Peyer's patch (tissue), 4 donors: ENCODE measurements around the gene PLXNA2. TPM values are rescaled to one million over a fixed set of nuclear protein-coding genes. Genes with fewer than 3 reads are reported as not detected.

Experiments
- DNase-seq, 3 donors: peaks; one replicate each; pipeline ENCODE4 v3.0.0-alpha.2; 2017 to 2019
- H3K27ac ChIP-seq, 4 donors: fragments of 200-600 bp; sonication (generic); one replicate each; pipeline ENCODE4 v1.5.1; 2016 to 2019
- H3K27me3 ChIP-seq, 2 donors: fragments of 200-600 bp; sonication (generic); one replicate each; pipeline ENCODE4 v1.5.1; 2019
- H3K36me3 ChIP-seq, 3 donors: fragments of 200-600 bp; sonication (generic); one replicate each; pipeline ENCODE4 v1.5.1; 2016 to 2019
- H3K4me1 ChIP-seq, 4 donors: fragments of 200-600 bp; sonication (generic); one replicate each; pipeline ENCODE4 v1.5.1; 2016 to 2019
- H3K4me3 ChIP-seq, 4 donors: fragments of 200-600 bp; sonication (generic); 1 replicate in 3 of 4; 2 replicates in 1 of 4; pipeline ENCODE4 v1.5.1; 2016 to 2019; ENCODE audit warnings: mild to moderate bottlenecking in 1 of 4
- H3K9me3 ChIP-seq, 4 donors: fragments of 200-600 bp; sonication (generic); one replicate each; pipeline ENCODE4 v1.5.1; 2016 to 2019; ENCODE audit warnings: mild to moderate bottlenecking in 1 of 4
- POLR2A ChIP-seq, 2 donors: fragments of 450-650 bp; IDR thresholded peaks; one replicate each; pipeline ENCODE4 v1.5.1; 2017; ENCODE audit warnings: antibody characterized with exemption in 2 of 2, mild to moderate bottlenecking in 2 of 2, moderate library complexity in 2 of 2
- total RNA-seq, 4 donors: library from RNA; depleted of rRNA; stranded (reverse); fragments of >200 nt; gene quantifications; one replicate each; pipeline ENCODE4 v1.1.0, GENCODE V29; 2016
- TF ChIP-seq, protein P1 (sequence below), 6 experiments: fragments of 450-650 bp in 4 of 6; fragments of 200-600 bp in 2 of 6; sonication (generic) in 1 of 6; IDR thresholded peaks; one replicate each; pipeline ENCODE4 v1.5.1; 2017 to 2019; ENCODE audit warnings: antibody characterized with exemption in 6 of 6, mild to moderate bottlenecking in 3 of 6, moderate library complexity in 1 of 6

PLXNA2 gene
- total RNA-seq, 4 donors from 2014 or later: 51.5 to 70.2 (median 62.5) TPM

GRCh38 chr1:208078752-208079151 lies 165.4 kb downstream of the PLXNA2 start:
- Histone ChIP-seq H3K27me3 (no peaks in the 10 kb centered on the region), H3K36me3 (peaks cover 0 to 43% (median 0%) of the 10 kb centered on the region in 3 donors), H3K27ac (no peak overlapping the region), H3K4me1 (no peaks in the 10 kb centered on the region), H3K4me3 (no peak overlapping the region), H3K9me3 (no peaks in the 10 kb centered on the region)
- DNase-seq: no peak
- no peak for TF ChIP-seq POLR2A (IDR thresholded peaks at IDR 0.05)
- TF ChIP-seq, protein P1, sequence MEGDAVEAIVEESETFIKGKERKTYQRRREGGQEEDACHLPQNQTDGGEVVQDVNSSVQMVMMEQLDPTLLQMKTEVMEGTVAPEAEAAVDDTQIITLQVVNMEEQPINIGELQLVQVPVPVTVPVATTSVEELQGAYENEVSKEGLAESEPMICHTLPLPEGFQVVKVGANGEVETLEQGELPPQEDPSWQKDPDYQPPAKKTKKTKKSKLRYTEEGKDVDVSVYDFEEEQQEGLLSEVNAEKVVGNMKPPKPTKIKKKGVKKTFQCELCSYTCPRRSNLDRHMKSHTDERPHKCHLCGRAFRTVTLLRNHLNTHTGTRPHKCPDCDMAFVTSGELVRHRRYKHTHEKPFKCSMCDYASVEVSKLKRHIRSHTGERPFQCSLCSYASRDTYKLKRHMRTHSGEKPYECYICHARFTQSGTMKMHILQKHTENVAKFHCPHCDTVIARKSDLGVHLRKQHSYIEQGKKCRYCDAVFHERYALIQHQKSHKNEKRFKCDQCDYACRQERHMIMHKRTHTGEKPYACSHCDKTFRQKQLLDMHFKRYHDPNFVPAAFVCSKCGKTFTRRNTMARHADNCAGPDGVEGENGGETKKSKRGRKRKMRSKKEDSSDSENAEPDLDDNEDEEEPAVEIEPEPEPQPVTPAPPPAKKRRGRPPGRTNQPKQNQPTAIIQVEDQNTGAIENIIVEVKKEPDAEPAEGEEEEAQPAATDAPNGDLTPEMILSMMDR (IDR thresholded peaks at IDR 0.05): no peak

- Histone ChIP-seq H3K9me3 (no peaks in the 10 kb centered on the region), H3K27ac (no peak overlapping the region), H3K4me3 (no peak overlapping the region), H3K4me1 (no peaks in the 10 kb centered on the region), H3K27me3 (no peaks in the 10 kb centered on the region), H3K36me3 (peaks cover 0 to 50% (median 0%) of the 10 kb centered on the region in 3 donors)
- DNase-seq: no peak
- no peak for TF ChIP-seq POLR2A (IDR thresholded peaks at IDR 0.05)
- TF ChIP-seq, protein P1 (IDR thresholded peaks at IDR 0.05): no peak
These were observed 166.7 kb downstream of the PLXNA2 start for GRCh38 chr1:208077232-208078075.

DNA sequence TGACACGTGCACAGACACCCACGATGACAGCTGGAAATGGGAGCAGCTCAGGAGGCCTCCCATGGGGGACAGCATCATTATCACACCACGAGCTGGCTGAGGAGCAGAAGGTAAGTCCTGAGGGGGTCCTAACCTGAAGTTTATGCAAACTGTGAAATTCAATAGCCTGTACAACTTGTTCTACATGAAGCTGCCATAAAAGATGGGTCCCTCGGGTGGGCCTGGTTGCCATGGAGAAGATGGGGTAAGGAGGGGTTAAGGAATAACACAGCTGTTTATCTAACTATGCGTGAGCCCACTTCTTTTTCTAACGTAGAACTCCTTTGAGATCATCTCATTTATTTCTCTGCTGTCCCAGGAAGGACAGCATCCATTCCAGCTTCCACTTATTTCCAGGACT lies 169.8 kb downstream of the PLXNA2 start:
- H3K27me3 ChIP-seq: no peaks in the 10 kb centered on the region
- TF ChIP-seq POLR2A (IDR thresholded peaks at IDR 0.05): no peak
- TF ChIP-seq, protein P1 (IDR thresholded peaks at IDR 0.05): no peak
- H3K27ac ChIP-seq: no peak overlapping the region
- H3K4me1 ChIP-seq: no peaks in the 10 kb centered on the region
- no peak for DNase-seq
- no peaks in the 10 kb centered on the region for H3K9me3 ChIP-seq
- H3K4me3 ChIP-seq: no peak overlapping the region
- peaks cover 0 to 65% (median 0%) of the 10 kb centered on the region in 3 donors for H3K36me3 ChIP-seq

DNA sequence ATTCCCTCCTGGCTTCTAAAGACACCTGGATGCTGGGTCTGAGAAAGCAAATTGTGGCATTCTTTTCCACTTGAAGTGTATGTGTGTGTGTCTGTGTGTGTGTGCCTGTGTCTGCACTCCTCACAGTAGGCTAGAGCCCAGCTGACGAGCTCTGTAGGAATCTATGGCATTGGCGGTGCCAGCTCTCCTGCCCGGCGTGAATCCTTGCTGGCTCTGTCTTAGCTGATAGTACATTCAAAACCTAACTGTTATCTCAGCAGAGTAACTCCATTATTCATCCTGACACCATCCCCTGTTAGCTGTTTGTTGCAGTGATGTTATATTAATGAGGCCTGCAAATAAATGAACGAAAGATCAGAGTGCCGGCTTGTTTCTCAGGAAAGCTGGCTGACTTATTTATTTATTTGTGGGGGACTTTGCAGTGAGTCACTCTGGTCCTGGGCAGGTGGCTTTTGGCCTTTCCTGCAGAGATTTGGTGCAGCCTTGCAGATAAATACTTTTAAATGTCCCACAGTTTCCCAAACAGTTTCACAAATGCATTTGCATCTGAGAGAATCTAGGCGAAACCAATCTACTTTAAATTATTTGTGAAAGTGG lies 172.7 kb downstream of the PLXNA2 start:
- DNase-seq: no peak
- H3K9me3 ChIP-seq: no peaks in the 10 kb centered on the region
- TF ChIP-seq POLR2A (IDR thresholded peaks at IDR 0.05): no peak
- TF ChIP-seq, protein P1 (IDR thresholded peaks at IDR 0.05): no peak
- no peak overlapping the region for H3K27ac ChIP-seq
- peaks cover 0 to 47% (median 0%) of the 10 kb centered on the region in 3 donors for H3K36me3 ChIP-seq
- no peaks in the 10 kb centered on the region for H3K27me3 ChIP-seq
- no peak overlapping the region for H3K4me3 ChIP-seq
- no peaks in the 10 kb centered on the region for H3K4me1 ChIP-seq

DNA sequence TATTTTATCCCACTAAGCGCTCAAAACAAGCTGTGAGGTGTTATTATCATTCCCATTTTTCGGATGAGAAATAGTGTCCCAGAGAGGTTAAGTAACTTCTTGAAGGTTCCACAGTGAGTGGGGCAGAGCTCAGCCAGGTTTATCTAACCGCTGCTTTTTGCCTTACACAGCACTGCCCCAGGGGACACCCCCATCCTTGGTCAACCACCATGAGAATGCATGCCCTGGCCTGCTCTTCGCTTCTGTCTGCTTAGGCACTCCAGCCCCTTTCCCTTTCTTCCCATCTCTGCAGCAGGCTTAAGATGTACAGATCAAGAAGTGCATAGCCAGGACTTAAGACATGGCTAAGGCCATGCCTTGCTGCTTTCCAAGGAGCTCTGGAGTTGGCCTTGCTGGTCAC lies 174.3 kb downstream of the PLXNA2 start:
- H3K4me1 ChIP-seq: no peaks in the 10 kb centered on the region
- H3K27me3 ChIP-seq: no peaks in the 10 kb centered on the region
- H3K4me3 ChIP-seq: no peak overlapping the region
- DNase-seq: no peak
- no peak overlapping the region for H3K27ac ChIP-seq
- no peaks in the 10 kb centered on the region for H3K9me3 ChIP-seq
- TF ChIP-seq, protein P1 (IDR thresholded peaks at IDR 0.05): no peak
- no peak for TF ChIP-seq POLR2A (IDR thresholded peaks at IDR 0.05)
- H3K36me3 ChIP-seq: peaks cover 0 to 60% (median 0%) of the 10 kb centered on the region in 3 donors
